ENCODE data around the gene DIPK1A.

- TF ChIP-seq CTCF (IDR thresholded peaks at IDR 0.05) = no peak
- no peak for TF ChIP-seq POLR2A (IDR thresholded peaks at IDR 0.05)
These were observed 109.5 kb downstream of the DIPK1A start for GRCh38 chr1:92851729-92852128.

Data from adrenal gland (tissue), 5 donors.